Panc1 (cell line): ENCODE measurements around the gene ARHGAP11A. TPM values are rescaled to one million over a fixed set of nuclear protein-coding genes. Genes with fewer than 3 reads are reported as not detected.
"Not testable (repeated sequence)": the region's sequence is repeated elsewhere in the genome, so short reads cannot be mapped to it uniquely, and the experiment has no call there.

Experiments
- ATAC-seq: fragments of 200-7000 bp; cut with Tn5 transposase; 2 replicates; pipeline ENCODE4 v1.9.1; 2020; ENCODE audit warnings: mild to moderate bottlenecking, moderate library complexity
- BruUV-seq: library from RNA; stranded (reverse); fragments of 400-500 nt; replicated peaks from 2 replicates; lab custom pipeline; 2021; lab: Mats Ljungman, UMichigan
- CTCF ChIA-PET: fragments of 300-600 bp; sonication (Branson Sonifier 250); formaldehyde crosslinking; loops from one replicate; lab custom pipeline; 2022; ENCODE audit warnings: antibody characterized with exemption; lab: Charles Lee
- POLR2A ChIA-PET: fragments of 300-600 bp; sonication (Branson Sonifier 250); formaldehyde crosslinking; loops from one replicate; lab custom pipeline; 2022; ENCODE audit warnings: antibody characterized with exemption; lab: Charles Lee
- DNase-seq: peaks from one replicate; pipeline ENCODE4 v3.0.0-alpha.2; 2010; ENCODE audit warnings: low read depth, low spot score
- H3K27ac ChIP-seq: 2 replicates; pipeline ENCODE4 v1.5.1; 2011; ENCODE audit warnings: mild to moderate bottlenecking, low read length, inconsistent platforms
- H3K27me3 ChIP-seq: fragments of 200-500 bp; sonication (Bioruptor generic); 2 replicates; pipeline ENCODE4 v1.6.0; 2014; ENCODE audit warnings: low read length, inconsistent platforms; ENCODE audit not compliant: control insufficient read depth, insufficient read depth
- H3K36me3 ChIP-seq: fragments of 200-500 bp; sonication (Bioruptor generic); 2 replicates; pipeline ENCODE4 v1.5.1; 2014; ENCODE audit warnings: inconsistent platforms, mild to moderate bottlenecking, low read length, moderate library complexity; ENCODE audit not compliant: control insufficient read depth, insufficient read depth
- H3K4me1 ChIP-seq: 2 replicates; pipeline ENCODE4 v1.5.1; 2011; ENCODE audit warnings: inconsistent platforms, mild to moderate bottlenecking, low read length, moderate library complexity; ENCODE audit not compliant: control insufficient read depth, insufficient read depth
- H3K4me3 ChIP-seq, 2 experiments: 2 replicates each; pipeline ENCODE4 v1.5.1; 2011 to 2012; ENCODE audit warnings: low read depth in 2 of 2, low read length in 2 of 2, mild to moderate bottlenecking in 2 of 2, inconsistent platforms in 1 of 2, moderate library complexity in 1 of 2
- H3K9me3 ChIP-seq: fragments of 200-500 bp; sonication (Bioruptor generic); 2 replicates; pipeline ENCODE4 v1.5.1; 2014; ENCODE audit warnings: low read depth, mild to moderate bottlenecking, inconsistent platforms, low read length, moderate library complexity; ENCODE audit not compliant: control insufficient read depth, insufficient read depth
- POLR2AphosphoS5 ChIP-seq: IDR thresholded peaks from 2 replicates; pipeline ENCODE4 v1.6.1; 2012; ENCODE audit warnings: mild to moderate bottlenecking, low read depth, low read length, moderate library complexity
- SIN3A ChIP-seq: IDR thresholded peaks from 2 replicates; pipeline ENCODE4 v1.6.1; 2012; ENCODE audit warnings: low read depth, mild to moderate bottlenecking, low read length, moderate library complexity, borderline replicate concordance; ENCODE audit not compliant: insufficient read depth
- TCF7L2 ChIP-seq: IDR thresholded peaks from 2 replicates; pipeline ENCODE4 v1.6.1; 2011; ENCODE audit warnings: mild to moderate bottlenecking, low read depth, low read length, inconsistent platforms
- in situ Hi-C: cut with HindIII; loops from 2 replicates; pipeline ENCODE4 v1.10.0; 2016; ENCODE audit warnings: low sequenced_read_pairs, low pct_unique_long_range_greater_than_20kb
- intact Hi-C: fragments of 100-400 bp; cut with micrococcal nuclease; formaldehyde crosslinking; loops from one replicate; pipeline ENCODE4 v1.10.0; 2022; ENCODE audit not compliant: unreplicated experiment
- total RNA-seq: library from RNA; stranded (reverse); gene quantifications from one replicate; pipeline ENCODE4 v1.2.1, GENCODE V29; 2021; ENCODE audit not compliant: unreplicated experiment
- TF ChIP-seq, protein P1 (sequence below): fragments of 450-650 bp; IDR thresholded peaks from 2 replicates; pipeline ENCODE4 v1.5.1; 2017; ENCODE audit warnings: mild to moderate bottlenecking
- TF ChIP-seq, protein P2 (sequence below), 2 experiments: IDR thresholded peaks; 2 replicates each; pipeline ENCODE4 v1.6.1; 2011 to 2012; ENCODE audit warnings: low read depth in 2 of 2, control low read depth in 1 of 2, low read length in 1 of 2, mild to moderate bottlenecking in 1 of 2, moderate library complexity in 1 of 2; ENCODE audit not compliant: insufficient read depth in 1 of 2

ARHGAP11A gene
- total RNA-seq, 1 experiment from 2014 or later, result 124 TPM

DNA sequence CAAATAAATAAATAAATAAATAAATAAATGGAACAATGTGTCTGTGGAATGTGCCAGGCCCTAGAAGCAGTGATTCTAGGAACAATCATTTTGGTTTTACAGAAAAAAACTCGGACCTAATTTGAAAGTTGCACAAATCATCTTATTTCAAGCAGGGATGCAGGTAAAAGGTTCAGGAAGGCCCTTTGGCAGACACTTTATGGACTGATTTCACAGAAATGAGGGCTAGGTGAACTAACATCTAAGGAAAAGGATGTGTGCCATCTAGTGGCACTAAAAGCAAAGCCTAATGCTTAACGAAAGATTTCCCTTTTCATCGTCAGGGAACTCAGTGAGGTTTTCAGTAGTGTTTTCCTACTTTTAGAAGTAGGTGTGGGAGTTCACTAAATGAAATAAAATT lies 4.6 kb upstream of the ARHGAP11A start:
- peak; percentile 49; the same call in 1 of the 2 replicates for ATAC-seq
- H3K4me1 ChIP-seq, CTCF ChIA-PET, H3K9me3 ChIP-seq, intact Hi-C loops, H3K36me3 ChIP-seq, POLR2A ChIA-PET, H3K27ac ChIP-seq, H3K27me3 ChIP-seq, H3K4me3 ChIP-seq, in situ Hi-C loops, BruUV-seq, DNase-seq: not testable (repeated sequence)
- TF ChIP-seq, protein P1, sequence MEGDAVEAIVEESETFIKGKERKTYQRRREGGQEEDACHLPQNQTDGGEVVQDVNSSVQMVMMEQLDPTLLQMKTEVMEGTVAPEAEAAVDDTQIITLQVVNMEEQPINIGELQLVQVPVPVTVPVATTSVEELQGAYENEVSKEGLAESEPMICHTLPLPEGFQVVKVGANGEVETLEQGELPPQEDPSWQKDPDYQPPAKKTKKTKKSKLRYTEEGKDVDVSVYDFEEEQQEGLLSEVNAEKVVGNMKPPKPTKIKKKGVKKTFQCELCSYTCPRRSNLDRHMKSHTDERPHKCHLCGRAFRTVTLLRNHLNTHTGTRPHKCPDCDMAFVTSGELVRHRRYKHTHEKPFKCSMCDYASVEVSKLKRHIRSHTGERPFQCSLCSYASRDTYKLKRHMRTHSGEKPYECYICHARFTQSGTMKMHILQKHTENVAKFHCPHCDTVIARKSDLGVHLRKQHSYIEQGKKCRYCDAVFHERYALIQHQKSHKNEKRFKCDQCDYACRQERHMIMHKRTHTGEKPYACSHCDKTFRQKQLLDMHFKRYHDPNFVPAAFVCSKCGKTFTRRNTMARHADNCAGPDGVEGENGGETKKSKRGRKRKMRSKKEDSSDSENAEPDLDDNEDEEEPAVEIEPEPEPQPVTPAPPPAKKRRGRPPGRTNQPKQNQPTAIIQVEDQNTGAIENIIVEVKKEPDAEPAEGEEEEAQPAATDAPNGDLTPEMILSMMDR, result peak; percentile 16; the same call in 1 of the 2 replicates

DNA sequence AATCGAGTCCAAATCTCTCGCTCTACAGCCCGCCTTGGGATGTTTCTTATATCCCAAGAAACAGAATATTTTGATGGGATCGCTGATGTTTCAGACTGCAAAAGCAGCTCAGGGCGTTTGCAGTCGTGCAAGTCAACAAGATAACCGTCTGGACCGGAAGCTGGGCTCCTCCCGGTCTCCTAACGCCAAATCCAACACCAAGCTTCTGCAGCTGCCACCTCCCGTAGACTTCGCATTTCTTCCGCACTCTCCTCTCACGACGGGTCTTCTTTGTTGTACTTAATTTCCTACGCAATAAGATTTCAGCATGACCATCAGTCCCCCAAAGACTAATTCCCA lies 623 bp upstream of the ARHGAP11A start:
- H3K36me3 ChIP-seq, H3K4me1 ChIP-seq, H3K27me3 ChIP-seq, in situ Hi-C loops, intact Hi-C loops, DNase-seq, CTCF ChIA-PET, POLR2A ChIA-PET, H3K9me3 ChIP-seq: not testable (repeated sequence)
- peak overlapping the region; percentile 91 for H3K27ac ChIP-seq
- TSS peak; percentile 95 for BruUV-seq
- peak overlapping the region; percentile 56 to 73 for H3K4me3 ChIP-seq
- peak; percentile 66 for ATAC-seq

DNA sequence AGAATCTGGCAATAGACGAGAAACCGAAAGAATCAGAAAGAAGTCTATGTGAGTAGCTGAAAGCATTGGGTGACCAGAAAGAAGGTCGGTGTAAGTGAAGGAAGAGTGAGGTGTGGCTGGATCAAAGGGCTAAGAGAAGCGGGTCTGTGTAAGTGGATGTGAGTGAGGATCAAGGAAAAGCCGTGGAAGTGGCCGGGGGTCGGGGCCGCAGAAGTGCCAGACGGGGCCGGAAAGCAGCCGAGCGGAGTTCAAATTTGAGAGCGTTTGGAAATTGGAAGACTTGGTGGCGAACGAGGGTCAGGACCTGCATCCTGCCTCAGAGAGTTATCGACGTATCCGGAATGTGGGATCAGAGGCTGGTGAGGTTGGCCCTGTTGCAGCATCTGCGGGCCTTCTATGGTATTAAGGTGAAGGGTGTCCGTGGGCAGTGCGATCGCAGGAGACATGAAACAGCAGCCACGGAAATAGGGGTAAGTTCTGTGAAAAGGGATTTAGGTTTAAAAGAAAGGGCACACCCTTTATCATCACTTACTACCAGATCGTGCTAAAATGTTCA lies 645 bp downstream of the ARHGAP11A start:
- DNase-seq, H3K9me3 ChIP-seq, CTCF ChIA-PET, intact Hi-C loops, H3K36me3 ChIP-seq, H3K4me1 ChIP-seq, in situ Hi-C loops, H3K27me3 ChIP-seq, POLR2A ChIA-PET: not testable (repeated sequence)
- BruUV-seq, result TSS peak; percentile 96
- peak; percentile 23; the same call in 1 of the 2 replicates for ATAC-seq
- Histone ChIP-seq H3K27ac (peak overlapping the region; percentile 91), H3K4me3 (peak overlapping the region; percentile 56 to 73)

DNA sequence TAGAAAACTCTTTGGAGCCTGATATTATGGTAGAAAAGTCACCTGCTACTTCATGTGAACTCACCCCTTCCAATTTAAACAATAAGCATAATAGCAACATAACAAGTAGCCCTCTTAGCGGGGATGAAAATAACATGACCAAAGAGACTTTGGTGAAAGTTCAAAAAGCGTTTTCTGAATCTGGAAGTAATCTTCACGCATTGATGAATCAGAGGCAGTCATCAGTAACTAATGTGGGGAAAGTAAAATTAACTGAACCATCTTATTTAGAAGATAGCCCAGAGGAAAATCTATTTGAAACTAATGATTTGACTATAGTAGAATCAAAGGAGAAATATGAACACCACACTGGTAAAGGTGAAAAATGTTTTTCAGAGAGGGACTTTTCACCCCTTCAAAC lies 21.1 kb downstream of the ARHGAP11A start:
- H3K27me3 ChIP-seq, result no peaks in the 10 kb centered on the region
- intact Hi-C loops (no loop called here), in situ Hi-C loops (no loop called here)
- H3K4me1 ChIP-seq, result no peaks in the 10 kb centered on the region
- no peaks in the 10 kb centered on the region for H3K9me3 ChIP-seq
- no peak overlapping the region for H3K4me3 ChIP-seq
- ChIA-PET CTCF (no interaction called here), POLR2A (no interaction called here)
- no peak overlapping the region for H3K27ac ChIP-seq
- ATAC-seq, result no peak
- no TSS peak for BruUV-seq
- TF ChIP-seq TCF7L2, result no peak
- TF ChIP-seq, protein P1, result no peak
- TF ChIP-seq, protein P2, sequence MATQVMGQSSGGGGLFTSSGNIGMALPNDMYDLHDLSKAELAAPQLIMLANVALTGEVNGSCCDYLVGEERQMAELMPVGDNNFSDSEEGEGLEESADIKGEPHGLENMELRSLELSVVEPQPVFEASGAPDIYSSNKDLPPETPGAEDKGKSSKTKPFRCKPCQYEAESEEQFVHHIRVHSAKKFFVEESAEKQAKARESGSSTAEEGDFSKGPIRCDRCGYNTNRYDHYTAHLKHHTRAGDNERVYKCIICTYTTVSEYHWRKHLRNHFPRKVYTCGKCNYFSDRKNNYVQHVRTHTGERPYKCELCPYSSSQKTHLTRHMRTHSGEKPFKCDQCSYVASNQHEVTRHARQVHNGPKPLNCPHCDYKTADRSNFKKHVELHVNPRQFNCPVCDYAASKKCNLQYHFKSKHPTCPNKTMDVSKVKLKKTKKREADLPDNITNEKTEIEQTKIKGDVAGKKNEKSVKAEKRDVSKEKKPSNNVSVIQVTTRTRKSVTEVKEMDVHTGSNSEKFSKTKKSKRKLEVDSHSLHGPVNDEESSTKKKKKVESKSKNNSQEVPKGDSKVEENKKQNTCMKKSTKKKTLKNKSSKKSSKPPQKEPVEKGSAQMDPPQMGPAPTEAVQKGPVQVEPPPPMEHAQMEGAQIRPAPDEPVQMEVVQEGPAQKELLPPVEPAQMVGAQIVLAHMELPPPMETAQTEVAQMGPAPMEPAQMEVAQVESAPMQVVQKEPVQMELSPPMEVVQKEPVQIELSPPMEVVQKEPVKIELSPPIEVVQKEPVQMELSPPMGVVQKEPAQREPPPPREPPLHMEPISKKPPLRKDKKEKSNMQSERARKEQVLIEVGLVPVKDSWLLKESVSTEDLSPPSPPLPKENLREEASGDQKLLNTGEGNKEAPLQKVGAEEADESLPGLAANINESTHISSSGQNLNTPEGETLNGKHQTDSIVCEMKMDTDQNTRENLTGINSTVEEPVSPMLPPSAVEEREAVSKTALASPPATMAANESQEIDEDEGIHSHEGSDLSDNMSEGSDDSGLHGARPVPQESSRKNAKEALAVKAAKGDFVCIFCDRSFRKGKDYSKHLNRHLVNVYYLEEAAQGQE (IDR thresholded peaks at IDR 0.05; ENCODE audit: insufficient read depth in 1 of 2, low read depth in 2 of 2, low read length in 1 of 2), result no peak
- no peak for TF ChIP-seq POLR2AphosphoS5
- no peak for TF ChIP-seq SIN3A
- DNase-seq, result no peak
- H3K36me3 ChIP-seq, result peaks cover 64% of the 10 kb centered on the region
